22Rv1 (cell line): Measurements from ENCODE around the gene YTHDF1.

ENCODE experiments used
- ZFX ChIP-seq: fragments of 450-650 bp; IDR thresholded peaks from 2 replicates; pipeline ENCODE4 v1.6.1; 2017; ENCODE audit warnings: antibody characterized with exemption, borderline replicate concordance
- TF ChIP-seq, protein P1 (sequence below): fragments of 450-650 bp; IDR thresholded peaks from 2 replicates; pipeline ENCODE4 v1.5.1; 2017; ENCODE audit warnings: mild to moderate bottlenecking

DNA sequence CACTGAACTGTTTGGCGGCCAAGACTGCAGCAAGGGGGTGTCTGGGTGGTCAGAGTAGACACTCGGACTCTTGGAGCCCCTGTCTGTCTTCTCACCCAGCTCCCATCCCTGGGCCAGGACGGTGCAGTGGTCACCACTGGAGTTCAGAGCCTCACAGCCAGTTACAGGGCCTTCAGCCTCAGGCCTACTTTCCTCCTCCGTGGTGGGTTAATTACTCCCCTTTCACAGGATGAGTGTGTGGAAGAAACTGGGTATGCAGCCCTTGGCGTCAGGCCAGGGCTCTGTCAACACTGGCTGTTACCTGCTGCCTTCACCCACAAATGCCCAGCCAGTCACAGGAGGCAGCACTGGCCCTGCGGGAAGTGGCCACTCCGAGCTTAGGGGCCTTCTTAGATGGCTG is 1.8 kb upstream of the YTHDF1 start:
- TF ChIP-seq, protein P1, sequence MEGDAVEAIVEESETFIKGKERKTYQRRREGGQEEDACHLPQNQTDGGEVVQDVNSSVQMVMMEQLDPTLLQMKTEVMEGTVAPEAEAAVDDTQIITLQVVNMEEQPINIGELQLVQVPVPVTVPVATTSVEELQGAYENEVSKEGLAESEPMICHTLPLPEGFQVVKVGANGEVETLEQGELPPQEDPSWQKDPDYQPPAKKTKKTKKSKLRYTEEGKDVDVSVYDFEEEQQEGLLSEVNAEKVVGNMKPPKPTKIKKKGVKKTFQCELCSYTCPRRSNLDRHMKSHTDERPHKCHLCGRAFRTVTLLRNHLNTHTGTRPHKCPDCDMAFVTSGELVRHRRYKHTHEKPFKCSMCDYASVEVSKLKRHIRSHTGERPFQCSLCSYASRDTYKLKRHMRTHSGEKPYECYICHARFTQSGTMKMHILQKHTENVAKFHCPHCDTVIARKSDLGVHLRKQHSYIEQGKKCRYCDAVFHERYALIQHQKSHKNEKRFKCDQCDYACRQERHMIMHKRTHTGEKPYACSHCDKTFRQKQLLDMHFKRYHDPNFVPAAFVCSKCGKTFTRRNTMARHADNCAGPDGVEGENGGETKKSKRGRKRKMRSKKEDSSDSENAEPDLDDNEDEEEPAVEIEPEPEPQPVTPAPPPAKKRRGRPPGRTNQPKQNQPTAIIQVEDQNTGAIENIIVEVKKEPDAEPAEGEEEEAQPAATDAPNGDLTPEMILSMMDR, result no peak
- no peak for TF ChIP-seq ZFX
